GM12864 (cell line): ENCODE measurements around the gene CARHSP1.

Experiments used
- DNase-seq: peaks from one replicate; pipeline ENCODE4 v3.0.0-alpha.2; 2011; ENCODE audit warnings: low read depth
- H3K4me3 ChIP-seq: 2 replicates; pipeline ENCODE4 v1.5.1; 2011; ENCODE audit warnings: mild to moderate bottlenecking, low read depth, low read length, control low read depth
- TF ChIP-seq, protein P1 (sequence below): IDR thresholded peaks from 2 replicates; pipeline ENCODE4 v1.5.1; 2011; ENCODE audit warnings: low read depth, mild to moderate bottlenecking, moderate library complexity, low read length, control low read depth, inconsistent platforms; ENCODE audit errors: missing control alignments

Gene CARHSP1

DNA sequence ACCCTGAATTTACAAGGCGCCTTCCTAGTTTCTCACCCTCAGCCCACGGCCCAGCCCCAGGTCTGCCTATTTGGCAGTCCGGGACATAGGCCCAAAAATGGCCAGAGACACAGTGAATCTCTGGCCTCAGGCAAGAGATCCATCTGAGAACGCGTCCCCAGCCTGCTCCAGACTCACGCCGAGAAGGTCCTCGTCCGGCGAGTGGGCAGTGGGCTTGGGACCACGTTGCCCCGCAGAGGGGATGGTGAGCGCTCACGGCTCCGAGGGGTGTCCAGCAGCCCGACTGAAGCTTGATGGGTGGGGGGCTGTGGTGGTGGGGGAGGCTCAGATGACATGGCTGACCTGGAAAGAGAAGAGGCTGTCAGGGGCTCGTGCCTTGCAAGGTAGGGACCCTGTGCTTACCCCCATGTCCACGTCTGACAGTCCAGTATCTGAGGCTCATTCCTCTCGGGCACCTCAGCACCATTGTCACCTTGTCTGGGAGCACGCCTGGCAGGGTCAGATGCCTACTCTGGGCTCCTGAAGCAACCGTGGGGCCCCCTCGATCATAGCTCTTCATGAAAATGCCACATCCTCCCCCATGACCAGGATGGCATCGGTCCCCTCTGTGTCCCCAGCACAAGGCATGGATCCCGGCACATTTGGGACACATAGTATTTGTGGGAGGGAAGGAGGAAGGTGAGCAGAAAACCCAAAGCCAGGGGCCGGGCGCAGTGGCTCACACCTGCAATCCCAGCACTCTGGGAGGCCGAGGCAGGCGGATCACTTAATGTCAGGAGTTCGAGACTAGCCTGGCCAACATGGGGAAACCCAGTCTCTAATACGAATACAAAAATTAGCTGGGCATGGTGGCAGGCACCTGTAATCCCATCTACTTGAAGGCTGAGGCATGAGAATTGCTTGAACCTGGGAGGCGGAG is 9.6 kb downstream of the CARHSP1 start:
- TF ChIP-seq, protein P1, sequence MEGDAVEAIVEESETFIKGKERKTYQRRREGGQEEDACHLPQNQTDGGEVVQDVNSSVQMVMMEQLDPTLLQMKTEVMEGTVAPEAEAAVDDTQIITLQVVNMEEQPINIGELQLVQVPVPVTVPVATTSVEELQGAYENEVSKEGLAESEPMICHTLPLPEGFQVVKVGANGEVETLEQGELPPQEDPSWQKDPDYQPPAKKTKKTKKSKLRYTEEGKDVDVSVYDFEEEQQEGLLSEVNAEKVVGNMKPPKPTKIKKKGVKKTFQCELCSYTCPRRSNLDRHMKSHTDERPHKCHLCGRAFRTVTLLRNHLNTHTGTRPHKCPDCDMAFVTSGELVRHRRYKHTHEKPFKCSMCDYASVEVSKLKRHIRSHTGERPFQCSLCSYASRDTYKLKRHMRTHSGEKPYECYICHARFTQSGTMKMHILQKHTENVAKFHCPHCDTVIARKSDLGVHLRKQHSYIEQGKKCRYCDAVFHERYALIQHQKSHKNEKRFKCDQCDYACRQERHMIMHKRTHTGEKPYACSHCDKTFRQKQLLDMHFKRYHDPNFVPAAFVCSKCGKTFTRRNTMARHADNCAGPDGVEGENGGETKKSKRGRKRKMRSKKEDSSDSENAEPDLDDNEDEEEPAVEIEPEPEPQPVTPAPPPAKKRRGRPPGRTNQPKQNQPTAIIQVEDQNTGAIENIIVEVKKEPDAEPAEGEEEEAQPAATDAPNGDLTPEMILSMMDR = no peak
- no peak overlapping the region for H3K4me3 ChIP-seq
- no peak for DNase-seq

DNA sequence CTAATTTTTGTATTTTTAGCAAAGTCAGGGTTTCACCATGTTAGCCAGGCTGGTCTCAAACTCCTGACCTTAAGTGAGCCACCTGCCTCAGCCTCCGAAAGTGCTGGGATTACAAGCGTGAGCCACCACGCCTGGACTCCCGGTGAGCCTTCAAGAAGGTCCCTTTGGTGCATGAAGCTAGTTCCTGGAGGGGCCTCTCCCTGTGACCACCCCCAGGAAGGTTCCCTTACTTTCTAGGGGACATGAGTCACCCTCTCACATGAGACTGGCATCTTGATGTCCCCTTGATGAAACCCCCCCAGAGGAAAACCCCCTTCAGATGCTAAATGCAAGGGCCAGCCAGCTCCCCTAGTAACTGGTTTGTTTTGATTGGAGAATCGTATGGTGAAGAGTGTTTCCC is 12.8 kb downstream of the CARHSP1 start:
- TF ChIP-seq, protein P1 = no peak
- H3K4me3 ChIP-seq = no peak overlapping the region
- no peak for DNase-seq

DNA sequence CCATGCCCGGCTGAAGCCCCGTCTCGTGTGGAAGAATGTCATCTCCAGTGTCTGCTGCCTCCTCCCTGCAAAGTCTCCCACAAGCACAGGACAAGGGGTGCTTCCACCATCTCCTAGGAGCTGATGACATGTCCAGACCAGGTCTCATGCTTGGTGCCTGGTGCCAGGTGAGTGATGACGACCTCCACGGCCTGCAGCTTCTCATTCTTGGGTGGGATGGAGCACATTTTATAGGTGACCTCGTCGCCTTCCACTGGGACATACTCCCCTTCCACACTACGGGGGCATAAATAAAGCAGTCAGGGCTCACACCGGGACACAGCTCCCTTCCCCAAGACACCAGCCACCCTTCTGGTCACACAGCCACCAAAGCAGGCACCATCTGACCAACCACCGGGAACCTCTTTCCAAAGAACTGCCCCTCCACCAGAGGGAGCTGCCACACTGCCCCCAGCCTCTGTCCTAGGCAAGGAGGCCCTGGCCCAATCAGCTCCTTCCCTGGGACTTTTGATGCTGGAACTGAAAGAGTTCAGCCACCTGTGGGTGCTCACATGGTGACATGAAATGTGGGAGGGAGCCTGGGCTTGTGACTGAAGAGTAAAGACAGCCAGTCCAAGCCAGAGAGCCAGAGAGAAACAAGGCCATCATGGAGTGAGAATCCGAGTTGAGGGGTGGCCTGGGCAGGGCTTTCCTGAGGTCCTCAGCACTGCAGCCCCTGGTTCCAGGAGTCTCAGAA is 13.6 kb downstream of the CARHSP1 start:
- no peak overlapping the region for H3K4me3 ChIP-seq
- DNase-seq = no peak
- TF ChIP-seq, protein P1 = peak; percentile 22

DNA sequence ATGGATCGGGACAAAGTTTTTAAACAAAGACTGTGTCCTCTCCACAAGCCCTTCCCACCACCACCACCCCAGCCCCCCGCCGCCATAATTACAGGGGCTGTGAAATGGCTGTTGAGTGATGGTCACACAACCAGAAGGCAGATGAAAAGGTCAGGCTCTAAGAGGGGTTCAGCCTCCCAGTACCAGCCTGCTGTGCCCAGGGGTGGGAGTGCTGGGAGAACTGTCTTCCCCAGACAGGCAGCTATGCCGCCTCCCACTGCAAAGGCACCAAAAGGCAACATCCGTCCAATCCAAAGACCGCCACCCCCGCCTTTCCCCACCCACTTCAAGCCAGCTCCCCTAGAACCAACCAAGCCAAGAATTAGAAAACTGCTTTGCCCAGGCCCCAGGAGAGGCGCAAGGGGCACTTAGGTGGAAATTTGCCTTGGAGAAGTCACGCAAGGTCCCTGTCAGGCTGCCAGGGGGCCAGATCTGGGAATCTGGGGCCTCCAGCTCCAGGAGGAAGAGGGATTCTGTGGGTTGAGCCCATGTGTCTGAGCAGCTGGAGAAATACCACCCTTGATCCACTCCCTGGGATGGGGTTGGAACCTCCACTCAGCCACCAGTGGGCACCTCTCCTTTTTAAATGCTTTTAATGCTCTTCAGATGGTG is 14.4 kb downstream of the CARHSP1 start:
- TF ChIP-seq, protein P1 = no peak
- H3K4me3 ChIP-seq = no peak overlapping the region
- DNase-seq = no peak

DNA sequence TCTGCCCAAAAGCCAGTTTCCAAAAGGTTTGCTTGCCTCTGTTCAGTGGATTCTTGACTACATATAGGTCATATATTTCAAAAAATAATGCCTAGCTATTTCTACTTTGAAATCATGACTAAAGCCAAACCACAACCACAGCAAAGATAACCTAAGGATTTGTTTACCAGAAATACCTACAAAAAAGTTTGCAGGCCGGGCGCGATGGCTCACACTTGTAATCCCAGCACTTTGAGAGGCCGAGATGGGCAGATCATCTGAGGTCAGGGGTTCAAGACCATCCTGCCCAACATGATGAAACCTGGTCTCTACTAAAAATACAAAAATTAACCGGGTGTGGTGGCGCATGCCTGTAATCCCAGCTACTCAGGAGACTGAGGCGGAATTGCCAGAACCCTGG is 15.2 kb downstream of the CARHSP1 start:
- DNase-seq = no peak
- H3K4me3 ChIP-seq = no peak overlapping the region
- TF ChIP-seq, protein P1 = no peak

DNA sequence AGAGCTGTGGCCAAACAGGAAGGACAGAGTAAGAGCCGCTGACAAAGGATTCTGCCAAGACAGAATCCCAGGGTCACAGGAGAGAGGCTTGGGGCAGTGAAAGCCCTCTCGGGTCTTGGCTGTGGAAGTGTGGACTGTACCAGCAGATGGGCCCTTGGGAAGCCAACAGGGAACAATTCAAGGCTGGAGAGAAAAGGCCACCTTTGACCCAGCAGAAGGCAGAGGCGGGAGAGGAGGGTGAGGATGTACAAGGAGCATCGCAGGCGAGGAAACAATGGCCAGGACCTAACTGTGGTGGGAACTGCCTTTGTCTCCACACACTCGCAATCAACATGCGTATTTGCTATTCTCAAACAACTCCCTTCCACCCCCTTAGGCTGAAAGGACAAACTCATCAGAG is 15.7 kb downstream of the CARHSP1 start:
- no peak for DNase-seq
- TF ChIP-seq, protein P1 = no peak
- no peak overlapping the region for H3K4me3 ChIP-seq
